ENCODE results near the gene MKS1. TPM values are rescaled to one million over a fixed set of nuclear protein-coding genes. Genes with fewer than 3 reads are reported as not detected.

The MKS1 gene
- total RNA-seq, 1 donor from 2014 or later, result 16.0 TPM

GRCh38 chr17:58236394-58236793, 17.3 kb upstream of the MKS1 start:
- Mint-ChIP-seq H3K4me3 (no peak overlapping the region), H3K36me3 (ENCODE audit: low read depth) (no peaks in the 10 kb centered on the region), H3K27me3 (peaks cover 17% of the 10 kb centered on the region), H3K4me1 (peaks cover 29% of the 10 kb centered on the region), H3K9me3 (no peaks in the 10 kb centered on the region), H3K27ac (no peak overlapping the region)
- DNase-seq (no peak), ATAC-seq (ENCODE audit: low read depth) (no peak)
- no peak for TF ChIP-seq CTCF (IDR thresholded peaks at IDR 0.05)
- CTCF ChIA-PET, result interaction anchor here (1.1 to 1.9 kb wide), 2 partner anchors 13 to 36 kb away, joined by 4 to 8 read pairs; no protein-coding TSS in a partner anchor
- POLR2A ChIA-PET, result interaction anchor here (0.6 kb wide), 1 partner anchor 146 kb away, joined by 3 read pairs; no protein-coding TSS in a partner anchor
- intact Hi-C loops (cut with micrococcal nuclease), result no loop called here

- Mint-ChIP-seq H3K4me3 (no peak overlapping the region), H3K27me3 (peaks cover 14% of the 10 kb centered on the region), H3K27ac (no peak overlapping the region), H3K4me1 (peaks cover 30% of the 10 kb centered on the region), H3K36me3 (ENCODE audit: low read depth) (no peaks in the 10 kb centered on the region), H3K9me3 (no peaks in the 10 kb centered on the region)
- intact Hi-C loops (cut with micrococcal nuclease), result no loop called here
- ChIA-PET POLR2A (interaction anchor here (0.6 to 1.0 kb wide), 4 partner anchors 17 to 146 kb away, joined by 3 read pairs; partner anchors contain the start of gene MKS1), CTCF (interaction anchor here (1.1 to 1.9 kb wide), 2 partner anchors 14 to 36 kb away, joined by 4 to 8 read pairs; no protein-coding TSS in a partner anchor)
- no peak for DNase-seq
- TF ChIP-seq CTCF (IDR thresholded peaks at IDR 0.05), result no peak
- no peak for ATAC-seq (ENCODE audit: low read depth)
These were observed 16.8 kb upstream of the MKS1 start for GRCh38 chr17:58235821-58236220.

GRCh38 chr17:58234512-58234911, 15.5 kb upstream of the MKS1 start:
- DNase-seq (no peak), ATAC-seq (ENCODE audit: low read depth) (no peak)
- Mint-ChIP-seq H3K36me3 (ENCODE audit: low read depth) (no peaks in the 10 kb centered on the region), H3K27me3 (peaks cover 3% of the 10 kb centered on the region), H3K27ac (no peak overlapping the region), H3K9me3 (no peaks in the 10 kb centered on the region), H3K4me1 (peaks cover 30% of the 10 kb centered on the region), H3K4me3 (no peak overlapping the region)
- intact Hi-C loops (cut with micrococcal nuclease), result no loop called here
- TF ChIP-seq CTCF (IDR thresholded peaks at IDR 0.05), result no peak
- POLR2A ChIA-PET, result no interaction called here
- CTCF ChIA-PET, result no interaction called here

- H3K27me3 Mint-ChIP-seq, result no peaks in the 10 kb centered on the region
- ChIA-PET CTCF (interaction anchor here (1.0 to 3.0 kb wide), 4 partner anchors 13 to 16 kb away, joined by 3 to 23 read pairs (median 6); partner anchors contain the start of gene MKS1), POLR2A (interaction anchor here (1.3 to 1.7 kb wide), 6 partner anchors 14 to 398 kb away, joined by 3 to 19 read pairs (median 6); partner anchors contain the start of gene MKS1)
- H3K4me1 Mint-ChIP-seq, result peaks cover 30% of the 10 kb centered on the region
- DNase-seq (no peak), ATAC-seq (ENCODE audit: low read depth) (peak; percentile 91)
- H3K27ac Mint-ChIP-seq, result peak overlapping the region; percentile 69
- no peaks in the 10 kb centered on the region for H3K36me3 Mint-ChIP-seq (ENCODE audit: low read depth)
- TF ChIP-seq CTCF (IDR thresholded peaks at IDR 0.05), result no peak
- H3K9me3 Mint-ChIP-seq, result no peaks in the 10 kb centered on the region
- H3K4me3 Mint-ChIP-seq, result peak overlapping the region; percentile 47
- intact Hi-C loops (cut with micrococcal nuclease), result loop anchor here (1.0 kb wide), 2 partner anchors 14 to 16 kb away; partner anchors contain the start of gene MKS1
These were observed 14.5 kb upstream of the MKS1 start for GRCh38 chr17:58233543-58233942.

GRCh38 chr17:58232707-58233156, 13.7 kb upstream of the MKS1 start:
- no peak for TF ChIP-seq CTCF (IDR thresholded peaks at IDR 0.05)
- CTCF ChIA-PET, result interaction anchor here (1.0 to 3.0 kb wide), 5 partner anchors 14 to 85 kb away, joined by 3 to 23 read pairs (median 4); partner anchors contain the start of gene MKS1
- DNase-seq (peak; percentile 29), ATAC-seq (ENCODE audit: low read depth) (peak; percentile 76)
- intact Hi-C loops (cut with micrococcal nuclease), result loop anchor here (1.0 kb wide), 2 partner anchors 13 to 17 kb away; partner anchors contain the start of gene MKS1
- Mint-ChIP-seq H3K4me1 (peaks cover 30% of the 10 kb centered on the region), H3K27ac (peak overlapping the region; percentile 90), H3K4me3 (peak overlapping the region; percentile 51), H3K9me3 (no peaks in the 10 kb centered on the region), H3K36me3 (ENCODE audit: low read depth) (no peaks in the 10 kb centered on the region), H3K27me3 (peaks cover 2% of the 10 kb centered on the region)
- POLR2A ChIA-PET, result interaction anchor here (0.9 to 1.7 kb wide), 8 partner anchors 13 to 399 kb away, joined by 3 to 19 read pairs (median 4); partner anchors contain the start of gene MKS1

Measured in activated B cell treated with CpG ODN at 0.5 μM for 24 hours (primary cell).